Skeletal muscle tissue (tissue), 4 donors: ENCODE results near the gene LRRFIP1. TPM values are rescaled to one million over a fixed set of nuclear protein-coding genes. Genes with fewer than 3 reads are reported as not detected.
A peak's percentile ranks its signal among the peaks of the same experiment; 100 is the strongest.

Source experiments
- H3K27ac ChIP-seq: one replicate; pipeline ENCODE4 v1.7.0; 2013; ENCODE audit warnings: mild to moderate bottlenecking, low read depth, low read length, inconsistent platforms
- H3K27me3 ChIP-seq, 3 donors: one replicate each; pipeline ENCODE4 v1.7.0; 2013; ENCODE audit warnings: low read length in 3 of 3; ENCODE audit not compliant: control insufficient read depth in 3 of 3, insufficient read depth in 3 of 3
- H3K36me3 ChIP-seq, 3 donors: one replicate each; pipeline ENCODE4 v1.7.0; 2013; ENCODE audit warnings: low read length in 3 of 3; ENCODE audit not compliant: control insufficient read depth in 3 of 3, insufficient read depth in 3 of 3
- H3K4me1 ChIP-seq, 3 donors: one replicate each; pipeline ENCODE4 v1.7.0; 2013; ENCODE audit warnings: low read length in 3 of 3, mild to moderate bottlenecking in 3 of 3; ENCODE audit not compliant: control insufficient read depth in 3 of 3, insufficient read depth in 3 of 3
- H3K4me3 ChIP-seq, 3 donors: one replicate each; pipeline ENCODE4 v1.7.0; 2013; ENCODE audit warnings: low read length in 3 of 3
- H3K9ac ChIP-seq, 3 donors: one replicate each; pipeline ENCODE4 v1.7.0; 2013; ENCODE audit warnings: low read length in 3 of 3, mild to moderate bottlenecking in 3 of 3, moderate library complexity in 2 of 3, low read depth in 1 of 3
- H3K9me3 ChIP-seq, 3 donors: one replicate each; pipeline ENCODE4 v1.7.0; 2013; ENCODE audit warnings: low read length in 3 of 3; ENCODE audit not compliant: control insufficient read depth in 3 of 3
- total RNA-seq: library from RNA; depleted of rRNA; stranded (reverse); fragments of >200 nt; gene quantifications from one replicate; pipeline ENCODE4 v1.2.3, GENCODE V29; 2014
- donor health status: Osteomylitis.

LRRFIP1 gene
- total RNA-seq, 1 donor from 2014 or later, result 65.8 TPM

DNA sequence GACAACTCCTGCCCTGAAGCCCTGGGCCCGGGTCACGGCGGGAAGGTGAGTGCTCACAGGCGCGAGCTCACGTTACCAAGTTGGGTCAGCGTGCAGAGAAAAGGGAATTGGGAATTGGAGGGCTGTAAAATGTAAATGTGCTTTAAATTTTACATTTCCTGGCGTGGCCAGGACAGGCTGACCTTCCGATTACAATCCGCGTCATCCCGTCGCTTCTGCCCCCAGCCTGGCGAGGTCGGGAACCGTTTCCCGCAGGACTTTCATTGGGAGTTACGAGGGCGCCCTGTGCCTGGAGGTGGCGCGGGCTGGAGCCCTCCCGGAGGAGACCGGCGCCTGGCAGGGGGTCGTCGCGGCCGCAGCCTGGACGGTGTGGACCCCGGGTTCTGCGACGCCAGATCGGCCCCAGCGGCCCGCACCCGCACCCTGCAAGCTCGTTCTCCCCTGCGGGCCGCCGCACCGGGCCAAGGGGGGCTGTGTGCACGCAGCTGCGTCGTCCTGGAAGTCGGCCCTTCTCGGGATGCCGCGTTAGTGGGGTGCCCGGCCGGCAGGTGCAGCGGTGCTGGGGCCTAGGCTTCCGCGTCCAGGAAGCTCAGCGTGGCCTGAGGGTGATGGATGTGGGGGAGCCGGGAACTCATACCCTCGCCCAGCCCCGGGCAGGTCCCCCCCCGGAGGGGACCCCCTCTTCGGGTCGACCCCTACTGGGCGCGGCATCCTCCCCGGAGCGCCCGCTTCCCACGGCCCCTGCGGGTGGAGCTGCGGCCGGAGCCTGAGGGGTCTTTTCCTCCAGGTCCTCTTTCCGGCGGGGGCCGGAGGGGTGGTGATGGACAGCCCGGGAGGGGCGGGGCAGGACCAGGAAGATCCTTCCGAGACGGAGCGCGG, 63.9 kb downstream of the LRRFIP1 start:
- H3K27ac ChIP-seq, result peak overlapping the region; percentile 80
- no peaks in the 10 kb centered on the region for H3K27me3 ChIP-seq
- H3K36me3 ChIP-seq, result peaks cover 0 to 3% (median 0%) of the 10 kb centered on the region in 3 donors
- no peaks in the 10 kb centered on the region for H3K9me3 ChIP-seq
- peak overlapping the region; percentile 48 to 70 (median 59) for H3K4me3 ChIP-seq
- peak overlapping the region; percentile 61 to 72 (median 69) for H3K9ac ChIP-seq
- H3K4me1 ChIP-seq, result peaks cover 73 to 76% (median 74%) of the 10 kb centered on the region in 3 donors

DNA sequence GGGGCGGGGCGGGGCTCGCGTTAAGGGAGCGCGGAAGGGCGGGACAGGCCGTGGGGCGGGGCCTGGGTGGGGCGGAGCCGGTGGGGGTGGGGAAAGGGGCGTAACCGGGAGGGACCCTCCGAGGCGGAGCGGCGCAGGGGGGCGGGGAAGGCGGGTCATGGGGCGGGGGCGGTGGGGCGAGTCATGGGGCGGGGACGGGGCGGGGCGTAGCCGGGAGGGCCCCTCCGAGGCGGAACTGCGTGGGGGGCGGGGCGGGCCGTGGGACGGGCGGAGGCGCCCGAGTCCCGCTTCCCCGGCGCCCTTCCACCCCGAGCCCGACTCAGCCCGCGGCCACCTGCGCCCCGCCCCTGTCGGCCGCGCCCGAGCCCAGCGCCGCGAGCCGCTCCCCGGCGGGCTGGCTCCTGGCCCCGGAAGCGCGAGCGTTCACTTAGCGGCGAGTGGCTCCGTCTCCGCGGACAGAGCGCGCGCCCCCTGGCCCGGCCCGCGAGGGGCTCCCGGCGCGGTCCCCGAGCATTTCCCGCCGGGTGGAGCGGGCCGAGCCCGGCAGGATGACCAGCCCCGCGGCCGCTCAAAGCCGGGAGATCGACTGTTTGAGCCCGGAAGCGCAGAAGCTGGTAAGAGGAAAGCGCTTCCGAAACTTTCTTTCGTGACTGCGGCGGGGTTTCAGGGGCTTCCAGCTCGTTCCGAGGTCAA, 64.7 kb downstream of the LRRFIP1 start:
- H3K36me3 ChIP-seq, result no peaks in the 10 kb centered on the region
- H3K9me3 ChIP-seq, result no peaks in the 10 kb centered on the region
- peak overlapping the region; percentile 68 to 85 (median 80) for H3K4me3 ChIP-seq
- no peaks in the 10 kb centered on the region for H3K27me3 ChIP-seq
- H3K9ac ChIP-seq, result peak overlapping the region; percentile 82 to 89 (median 88)
- H3K4me1 ChIP-seq, result peaks cover 75 to 78% (median 75%) of the 10 kb centered on the region in 3 donors
- peak overlapping the region; percentile 87 for H3K27ac ChIP-seq

GRCh38 chr2:237692601-237693290, 65.4 kb downstream of the LRRFIP1 start:
- peak overlapping the region; percentile 82 to 89 (median 88) for H3K9ac ChIP-seq
- no peaks in the 10 kb centered on the region for H3K9me3 ChIP-seq
- H3K27me3 ChIP-seq, result no peaks in the 10 kb centered on the region
- H3K4me3 ChIP-seq, result peak overlapping the region; percentile 68 to 85 (median 80)
- H3K36me3 ChIP-seq, result no peaks in the 10 kb centered on the region
- peaks cover 76 to 80% (median 78%) of the 10 kb centered on the region in 3 donors for H3K4me1 ChIP-seq
- H3K27ac ChIP-seq, result peak overlapping the region; percentile 87

- Histone ChIP-seq H3K36me3 (no peaks in the 10 kb centered on the region), H3K9me3 (no peaks in the 10 kb centered on the region), H3K4me3 (peak overlapping the region; percentile 68 to 85 (median 80)), H3K27me3 (no peaks in the 10 kb centered on the region), H3K27ac (peak overlapping the region; percentile 87), H3K4me1 (peaks cover 78 to 81% (median 80%) of the 10 kb centered on the region in 3 donors), H3K9ac (peak overlapping the region; percentile 82 to 89 (median 88))
Observed at GRCh38 chr2:237693291-237693994, 66.1 kb downstream of the LRRFIP1 start.

DNA sequence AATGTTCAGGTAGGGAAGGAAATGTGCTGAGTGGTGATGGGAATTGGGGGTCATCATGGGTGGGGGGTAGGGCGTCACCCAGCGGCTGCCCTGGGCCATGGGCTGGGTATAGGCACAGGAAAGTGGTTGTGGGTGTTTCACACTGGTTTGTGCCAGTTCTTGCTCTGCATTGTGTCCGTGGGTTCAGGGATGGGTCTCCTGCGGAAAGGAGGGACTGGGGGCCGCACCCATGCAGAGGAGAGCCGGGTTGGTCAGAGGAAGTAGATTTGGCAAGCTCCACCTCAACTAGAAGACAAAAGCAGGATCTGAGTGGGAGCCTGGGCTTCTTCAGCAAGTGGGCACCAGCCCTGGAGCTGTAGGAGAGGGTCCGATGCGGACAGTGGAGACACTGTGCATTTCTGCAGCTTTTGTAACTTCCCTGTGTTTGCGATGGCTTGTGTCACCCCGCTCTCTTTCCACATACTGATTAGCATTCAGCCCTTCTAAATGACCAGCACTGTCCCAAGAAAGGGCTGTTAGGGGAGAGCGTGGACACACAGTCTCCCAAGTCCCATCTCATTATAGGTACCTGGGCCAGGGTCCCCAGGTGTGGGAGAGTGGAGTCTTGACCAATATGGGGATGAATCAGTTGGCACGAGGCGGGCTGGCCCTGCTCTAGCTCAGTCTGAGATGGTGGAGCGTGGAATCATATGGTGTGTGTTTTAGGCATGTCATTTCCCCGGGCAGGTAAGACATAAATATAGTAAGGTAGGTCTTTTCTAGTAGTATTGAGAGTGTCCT, 67.2 kb downstream of the LRRFIP1 start:
- Histone ChIP-seq H3K4me1 (peaks cover 75 to 79% (median 78%) of the 10 kb centered on the region in 3 donors), H3K36me3 (no peaks in the 10 kb centered on the region), H3K4me3 (peak overlapping the region; percentile 68 to 85 (median 80)), H3K27ac (peak overlapping the region; percentile 87), H3K9ac (peak overlapping the region; percentile 69 to 89 (median 82)), H3K9me3 (no peaks in the 10 kb centered on the region), H3K27me3 (no peaks in the 10 kb centered on the region)

DNA sequence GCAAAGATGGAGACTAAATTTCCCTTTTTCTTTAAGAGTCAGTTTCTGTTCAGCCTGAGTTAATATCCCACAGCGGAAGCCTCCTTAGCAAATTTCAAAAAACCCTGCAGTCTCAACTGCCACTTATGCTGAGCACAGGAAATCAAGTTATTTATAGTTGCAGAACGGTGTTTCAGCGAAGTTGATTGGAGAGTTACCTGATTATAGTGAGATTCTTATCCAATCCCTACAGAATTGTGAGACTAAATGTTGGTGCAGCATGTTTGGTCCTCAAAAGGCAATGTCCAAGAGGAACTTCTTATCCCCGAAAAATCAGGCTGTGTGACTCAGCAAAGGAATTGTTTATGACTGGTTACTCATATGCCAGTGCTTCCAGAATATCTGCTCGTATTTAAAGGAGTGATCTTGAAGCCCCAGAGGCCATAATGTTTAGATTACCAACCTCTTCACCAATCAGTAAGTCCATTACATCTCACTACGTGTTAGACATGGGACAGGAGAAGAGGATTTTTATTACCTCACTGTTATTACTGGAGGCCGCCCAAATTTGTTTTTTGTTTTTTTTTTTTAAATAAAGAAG, 67.9 kb downstream of the LRRFIP1 start:
- Histone ChIP-seq H3K9me3 (no peaks in the 10 kb centered on the region), H3K4me3 (peak overlapping the region; percentile 30 to 85 (median 68)), H3K36me3 (no peaks in the 10 kb centered on the region), H3K27me3 (no peaks in the 10 kb centered on the region), H3K27ac (peak overlapping the region; percentile 87), H3K4me1 (peaks cover 75 to 80% (median 80%) of the 10 kb centered on the region in 3 donors), H3K9ac (peak overlapping the region in 2 of 3 donors; percentile 82 to 89)

DNA sequence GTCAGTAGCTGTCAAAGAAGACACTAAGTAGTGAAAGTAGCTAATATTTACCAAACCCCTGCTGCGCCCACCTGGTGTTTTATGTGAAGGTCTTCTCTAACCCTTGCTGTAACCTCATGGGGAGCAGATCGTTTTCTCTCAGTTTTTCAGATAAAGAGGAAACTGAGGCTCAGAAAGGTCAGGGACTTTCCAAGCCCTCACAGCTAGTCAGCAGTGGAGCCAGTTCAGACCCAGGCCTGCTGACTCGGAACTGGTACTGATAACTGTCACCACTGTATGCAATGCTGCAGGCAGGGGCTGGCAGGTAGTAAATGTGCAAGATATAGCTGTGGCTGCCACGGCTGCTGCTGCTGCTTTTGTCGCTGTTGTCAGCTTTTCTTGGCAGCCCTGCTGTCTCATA, 69.1 kb downstream of the LRRFIP1 start:
- Histone ChIP-seq H3K36me3 (no peaks in the 10 kb centered on the region), H3K9me3 (no peaks in the 10 kb centered on the region), H3K27me3 (no peaks in the 10 kb centered on the region), H3K27ac (peak overlapping the region; percentile 87), H3K9ac (peak overlapping the region; percentile 65 to 68 (median 66)), H3K4me1 (peaks cover 83 to 88% (median 84%) of the 10 kb centered on the region in 3 donors), H3K4me3 (peak overlapping the region in 2 of 3 donors; percentile 41 to 53)

DNA sequence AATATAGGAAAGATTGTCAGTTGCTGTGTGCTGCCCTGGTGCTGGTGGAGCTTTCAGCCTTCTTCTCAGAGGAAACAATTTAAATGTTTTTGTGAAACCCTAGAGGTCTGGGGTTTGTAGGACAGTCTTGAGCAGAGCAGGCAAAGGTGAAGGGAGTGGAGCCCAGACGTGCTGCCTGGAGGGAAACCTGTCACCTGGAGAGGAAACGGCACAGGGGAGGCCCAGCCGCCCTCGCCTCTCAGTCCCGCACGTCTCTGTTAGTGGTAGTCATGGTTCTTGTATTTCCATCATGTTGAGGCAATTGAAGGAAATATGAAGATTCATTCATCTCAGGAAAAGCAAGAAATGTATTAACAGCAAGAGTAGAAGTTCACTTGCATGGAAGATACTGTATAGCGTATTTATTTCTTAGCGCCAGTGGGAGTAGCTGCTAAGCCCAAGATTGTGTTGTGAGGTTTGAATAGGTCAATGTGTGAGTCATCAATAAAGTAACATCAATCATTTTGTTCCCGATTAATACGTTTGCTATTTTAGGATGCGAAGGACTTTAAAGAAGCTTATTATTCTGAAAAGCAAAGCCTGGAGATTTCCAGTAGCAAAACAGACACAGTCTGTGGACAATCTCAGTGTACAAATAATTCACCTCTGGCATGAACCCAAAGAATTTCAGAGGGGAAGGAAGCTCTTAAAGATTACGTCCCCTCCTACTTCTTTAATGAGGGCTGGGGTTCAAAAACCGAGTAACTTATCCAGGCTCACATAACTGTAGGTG, 70.4 kb downstream of the LRRFIP1 start:
- H3K4me1 ChIP-seq, result peaks cover 93 to 97% (median 93%) of the 10 kb centered on the region in 3 donors
- no peaks in the 10 kb centered on the region for H3K9me3 ChIP-seq
- no peaks in the 10 kb centered on the region for H3K36me3 ChIP-seq
- peak overlapping the region; percentile 87 for H3K27ac ChIP-seq
- peak overlapping the region in 2 of 3 donors; percentile 17 for H3K4me3 ChIP-seq
- peak overlapping the region; percentile 46 to 50 (median 46) for H3K9ac ChIP-seq
- H3K27me3 ChIP-seq, result no peaks in the 10 kb centered on the region
